ENCODE results near the gene PDGFRB.

The PDGFRB gene

DNA sequence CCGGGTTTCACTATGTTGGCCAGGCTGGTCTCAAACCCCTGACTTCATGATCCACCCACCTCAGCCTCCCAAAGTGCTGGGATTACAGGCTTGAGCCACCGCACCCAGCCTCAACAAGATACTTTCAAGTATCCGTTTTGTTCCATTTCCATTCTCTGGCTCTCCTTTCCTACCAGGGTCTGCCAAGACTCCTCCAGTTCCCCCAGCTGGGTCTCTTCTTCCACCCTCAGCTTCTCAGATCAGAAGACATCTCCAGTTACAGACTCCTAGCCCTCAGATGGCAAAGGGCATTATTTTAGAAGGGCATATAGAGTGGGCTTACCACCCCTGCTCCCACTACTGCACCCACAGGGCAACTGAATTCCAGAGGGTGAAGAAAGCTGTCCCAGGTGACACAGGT lies 1.5 kb upstream of the PDGFRB start:
- Mint-ChIP-seq H3K9me3 (no peaks in the 10 kb centered on the region), H3K36me3 (ENCODE audit: low read depth) (peaks cover 4% of the 10 kb centered on the region), H3K4me3 (peak overlapping the region; percentile 65 to 76 (median 71)), H3K4me1 (peaks cover 68% of the 10 kb centered on the region), H3K27ac (peak overlapping the region; percentile 90 to 98 (median 95)), H3K27me3 (ENCODE audit: low read depth) (peaks cover 4% of the 10 kb centered on the region)
- no peak for TF ChIP-seq CTCF (IDR thresholded peaks at IDR 0.05; ENCODE audit: unreplicated experiment in 3 of 3)

DNA sequence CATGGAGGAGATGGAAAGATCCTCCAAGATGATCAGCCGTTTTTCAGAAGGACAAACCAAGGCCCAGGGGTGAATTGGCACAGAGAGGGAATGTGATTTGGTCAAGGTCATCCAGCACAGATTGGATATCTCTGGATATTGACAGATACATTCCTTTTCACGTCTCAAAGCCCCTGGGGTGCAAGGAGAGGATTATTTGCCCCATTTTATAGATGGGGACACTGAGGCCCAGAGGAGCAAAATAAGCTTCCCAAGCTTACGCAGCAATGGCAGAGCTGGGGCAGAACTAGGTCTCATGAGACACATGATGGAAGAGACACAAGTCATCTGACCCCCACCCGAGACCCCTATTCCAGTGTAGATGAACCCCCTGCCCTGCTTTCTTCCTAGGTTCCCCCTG lies 895 bp upstream of the PDGFRB start:
- H3K36me3 Mint-ChIP-seq (ENCODE audit: low read depth), result peaks cover 4% of the 10 kb centered on the region
- H3K9me3 Mint-ChIP-seq, result no peaks in the 10 kb centered on the region
- peaks cover 65% of the 10 kb centered on the region for H3K4me1 Mint-ChIP-seq
- TF ChIP-seq CTCF (IDR thresholded peaks at IDR 0.05; ENCODE audit: unreplicated experiment in 3 of 3), result no peak
- H3K27me3 Mint-ChIP-seq (ENCODE audit: low read depth), result peaks cover 4% of the 10 kb centered on the region
- peak overlapping the region; percentile 71 to 95 (median 91) for H3K4me3 Mint-ChIP-seq
- peak overlapping the region; percentile 90 to 98 (median 95) for H3K27ac Mint-ChIP-seq

GRCh38 chr5:150156027-150156368 lies 353 bp upstream of the PDGFRB start:
- no peak for TF ChIP-seq CTCF (IDR thresholded peaks at IDR 0.05; ENCODE audit: unreplicated experiment in 3 of 3)
- Mint-ChIP-seq H3K4me1 (peaks cover 61% of the 10 kb centered on the region), H3K27me3 (ENCODE audit: low read depth) (peaks cover 4% of the 10 kb centered on the region), H3K9me3 (no peaks in the 10 kb centered on the region), H3K36me3 (ENCODE audit: low read depth) (peaks cover 4% of the 10 kb centered on the region), H3K4me3 (peak overlapping the region; percentile 91 to 97 (median 95)), H3K27ac (peak overlapping the region; percentile 90 to 98 (median 95))

GRCh38 chr5:150154618-150155128 lies 972 bp downstream of the PDGFRB start:
- peak in 1 of 3 experiments; percentile 2 for TF ChIP-seq CTCF (IDR thresholded peaks at IDR 0.05; ENCODE audit: unreplicated experiment in 3 of 3)
- Mint-ChIP-seq H3K4me3 (peak overlapping the region; percentile 91 to 97 (median 95)), H3K27ac (peak overlapping the region; percentile 90 to 98 (median 95)), H3K9me3 (no peaks in the 10 kb centered on the region), H3K4me1 (peaks cover 59% of the 10 kb centered on the region), H3K36me3 (ENCODE audit: low read depth) (peaks cover 7% of the 10 kb centered on the region), H3K27me3 (ENCODE audit: low read depth) (peaks cover 4% of the 10 kb centered on the region)

- Mint-ChIP-seq H3K4me1 (peaks cover 59% of the 10 kb centered on the region), H3K27ac (peak overlapping the region; percentile 90 to 97 (median 95)), H3K27me3 (ENCODE audit: low read depth) (peaks cover 4% of the 10 kb centered on the region), H3K9me3 (no peaks in the 10 kb centered on the region), H3K36me3 (ENCODE audit: low read depth) (peaks cover 7% of the 10 kb centered on the region), H3K4me3 (peak overlapping the region; percentile 91 to 97 (median 95))
- peak in 2 of 3 experiments; percentile 9 to 16 for TF ChIP-seq CTCF (IDR thresholded peaks at IDR 0.05; ENCODE audit: unreplicated experiment in 3 of 3)
Observed at GRCh38 chr5:150153957-150154617, 1.6 kb downstream of the PDGFRB start.

DNA sequence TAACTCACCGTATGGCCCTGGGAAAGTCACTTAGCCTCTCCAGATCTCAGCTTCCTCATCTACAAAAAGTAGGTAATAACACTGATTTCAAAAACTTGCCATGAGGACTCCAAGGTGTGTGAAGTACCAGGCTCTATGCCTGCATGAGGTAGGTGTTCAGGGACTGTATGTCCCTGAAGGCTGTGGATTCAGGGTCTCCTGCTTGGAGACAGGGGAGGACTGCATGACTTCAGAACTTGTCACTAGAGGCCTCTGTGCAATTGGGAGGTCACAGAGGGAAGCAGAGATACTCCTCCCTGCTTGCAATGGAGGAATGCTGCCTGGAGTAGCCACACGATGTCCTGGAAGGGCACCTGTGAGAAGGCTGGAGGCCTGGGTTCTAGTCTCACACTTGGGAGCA lies 2.2 kb downstream of the PDGFRB start:
- peaks cover 61% of the 10 kb centered on the region for H3K4me1 Mint-ChIP-seq

More for the DNA sequence above, 2.2 kb downstream of the PDGFRB start:
- Mint-ChIP-seq H3K9me3 (no peaks in the 10 kb centered on the region), H3K27me3 (ENCODE audit: low read depth) (peaks cover 4% of the 10 kb centered on the region), H3K27ac (peak overlapping the region; percentile 90 to 97 (median 95)), H3K36me3 (ENCODE audit: low read depth) (peaks cover 12% of the 10 kb centered on the region), H3K4me3 (peak overlapping the region; percentile 91 to 97 (median 95))
- TF ChIP-seq CTCF (IDR thresholded peaks at IDR 0.05; ENCODE audit: unreplicated experiment in 3 of 3), result no peak
